Activated B cell treated with CpG ODN at 0.5 μM for 24 hours (primary cell): Measurements from ENCODE around the gene MYO1A. TPM values are rescaled to one million over a fixed set of nuclear protein-coding genes. Genes with fewer than 3 reads are reported as not detected.

Experiments used
- ATAC-seq: fragments of 200-7000 bp; cut with Tn5 transposase; one replicate; pipeline ENCODE4 v1.10.0; 2021; ENCODE audit warnings: low read depth, mild to moderate bottlenecking, moderate library complexity
- CTCF ChIA-PET: fragments of 350-600 bp; sonication (Branson Sonifier 250); formaldehyde crosslinking; loops from one replicate; lab custom pipeline; 2021; ENCODE audit warnings: antibody characterized with exemption; lab: Charles Lee
- POLR2A ChIA-PET: fragments of 350-600 bp; sonication (Branson Sonifier 250); formaldehyde crosslinking; loops from one replicate; lab custom pipeline; 2021; ENCODE audit warnings: antibody characterized with exemption; lab: Charles Lee
- DNase-seq: peaks from one replicate; pipeline ENCODE4 v3.0.0; 2022
- H3K27ac Mint-ChIP-seq: one replicate; pipeline ENCODE4 v1.8.0; 2020; ENCODE audit warnings: mixed read lengths
- H3K27me3 Mint-ChIP-seq: one replicate; pipeline ENCODE4 v1.8.0; 2021; ENCODE audit warnings: mixed read lengths
- H3K36me3 Mint-ChIP-seq: one replicate; pipeline ENCODE4 v1.8.0; 2021; ENCODE audit warnings: low read depth, mixed read lengths
- H3K4me1 Mint-ChIP-seq: one replicate; pipeline ENCODE4 v1.8.0; 2021; ENCODE audit warnings: mixed read lengths
- H3K4me3 Mint-ChIP-seq: one replicate; pipeline ENCODE4 v1.8.0; 2020; ENCODE audit warnings: mild to moderate bottlenecking, mixed read lengths
- H3K9me3 Mint-ChIP-seq: one replicate; pipeline ENCODE4 v1.8.0; 2020; ENCODE audit warnings: mixed read lengths
- intact Hi-C: fragments of 100-400 bp; cut with micrococcal nuclease; formaldehyde crosslinking; loops from one replicate; pipeline ENCODE4 v1.15.1; 2024
- total RNA-seq: library from RNA; stranded (reverse); gene quantifications from 2 replicates; pipeline ENCODE4 v1.2.3, GENCODE V29; 2022
- TF ChIP-seq, protein P1 (sequence below): fragments of 200-600 bp; IDR thresholded peaks from one replicate; pipeline ENCODE4 v1.8.0; 2022; ENCODE audit warnings: antibody characterized with exemption, mild to moderate bottlenecking

The MYO1A gene
- 0.39 and 0.71 TPM in 2 replicates for total RNA-seq

DNA sequence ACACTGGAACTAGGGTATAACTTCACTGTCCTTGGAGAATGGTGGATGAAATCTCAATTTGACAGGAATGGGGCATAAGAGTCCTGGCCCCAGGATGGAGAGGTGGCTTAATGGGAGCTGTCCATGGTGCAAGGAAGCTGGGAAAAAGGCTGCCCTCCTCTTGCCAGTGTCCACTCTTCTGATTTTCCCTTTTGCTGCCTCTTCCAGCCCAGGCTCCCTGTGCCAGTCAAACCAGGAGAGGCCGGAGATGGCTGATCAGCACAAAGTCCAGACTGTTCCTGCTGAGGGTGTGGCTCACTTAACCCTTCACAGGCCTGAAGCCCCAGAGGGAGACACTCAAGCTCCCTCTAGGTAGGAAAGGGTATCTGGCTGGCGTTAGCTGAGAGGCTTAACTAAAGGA lies at the start of gene MYO1A:
Gene MYO1A (minus strand): TSS at position 240 of the 400 bp plus-strand sequence. CDS start 1,806 bp downstream, outside the sequence.
- ATAC-seq: no peak
- H3K27ac Mint-ChIP-seq: no peak within 1 kb of the TSS
- CTCF ChIA-PET: interaction anchor here (2.0 kb wide), 1 partner anchor 11 kb away, joined by 7 read pairs; no protein-coding TSS in a partner anchor
- no peaks in the 10 kb centered on the region for H3K36me3 Mint-ChIP-seq
- intact Hi-C loops: no loop called here
- no peaks in the 10 kb centered on the region for H3K27me3 Mint-ChIP-seq
- POLR2A ChIA-PET: interaction anchor here (1.0 kb wide), 1 partner anchor 11 kb away, joined by 11 read pairs; no protein-coding TSS in a partner anchor
- DNase-seq: no peak
- H3K9me3 Mint-ChIP-seq: no peaks in the 10 kb centered on the region
- TF ChIP-seq, protein P1, sequence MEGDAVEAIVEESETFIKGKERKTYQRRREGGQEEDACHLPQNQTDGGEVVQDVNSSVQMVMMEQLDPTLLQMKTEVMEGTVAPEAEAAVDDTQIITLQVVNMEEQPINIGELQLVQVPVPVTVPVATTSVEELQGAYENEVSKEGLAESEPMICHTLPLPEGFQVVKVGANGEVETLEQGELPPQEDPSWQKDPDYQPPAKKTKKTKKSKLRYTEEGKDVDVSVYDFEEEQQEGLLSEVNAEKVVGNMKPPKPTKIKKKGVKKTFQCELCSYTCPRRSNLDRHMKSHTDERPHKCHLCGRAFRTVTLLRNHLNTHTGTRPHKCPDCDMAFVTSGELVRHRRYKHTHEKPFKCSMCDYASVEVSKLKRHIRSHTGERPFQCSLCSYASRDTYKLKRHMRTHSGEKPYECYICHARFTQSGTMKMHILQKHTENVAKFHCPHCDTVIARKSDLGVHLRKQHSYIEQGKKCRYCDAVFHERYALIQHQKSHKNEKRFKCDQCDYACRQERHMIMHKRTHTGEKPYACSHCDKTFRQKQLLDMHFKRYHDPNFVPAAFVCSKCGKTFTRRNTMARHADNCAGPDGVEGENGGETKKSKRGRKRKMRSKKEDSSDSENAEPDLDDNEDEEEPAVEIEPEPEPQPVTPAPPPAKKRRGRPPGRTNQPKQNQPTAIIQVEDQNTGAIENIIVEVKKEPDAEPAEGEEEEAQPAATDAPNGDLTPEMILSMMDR: no peak
- no peak within 1 kb of the TSS for H3K4me3 Mint-ChIP-seq
- H3K4me1 Mint-ChIP-seq: peaks cover 22% of the 10 kb centered on the region

DNA sequence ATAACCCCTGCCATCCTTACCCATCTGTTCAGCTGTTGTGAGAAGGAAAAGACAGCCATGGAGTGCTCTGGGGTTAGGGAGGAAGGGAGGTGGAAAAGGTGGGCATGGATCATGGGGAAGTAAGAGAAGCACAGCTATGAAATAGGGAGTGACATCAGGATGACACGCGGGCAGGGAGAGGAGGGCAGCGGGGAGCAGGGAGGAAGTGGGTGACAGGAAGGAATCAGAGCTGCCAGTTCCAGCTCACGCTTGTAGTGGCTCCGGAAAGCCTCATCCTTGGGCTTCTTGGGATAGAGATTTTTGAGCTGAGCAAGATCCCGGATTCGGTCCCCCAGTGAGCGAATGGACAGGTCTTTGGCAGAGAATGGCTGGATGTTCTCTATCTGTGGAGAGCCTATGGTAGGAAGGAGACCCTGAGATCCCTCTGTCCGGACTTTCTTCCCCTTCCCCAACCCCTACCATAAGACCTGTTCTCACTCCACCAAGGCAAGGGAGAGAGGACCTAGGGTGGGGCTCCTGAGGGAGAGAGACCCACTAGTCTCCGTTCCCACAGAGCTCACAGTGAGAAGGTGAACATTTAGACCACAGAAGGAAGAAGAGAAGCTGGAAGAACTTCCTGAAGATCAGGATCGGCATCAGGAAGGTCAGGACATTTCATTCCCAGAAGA lies 49.3 kb upstream of the MYO1A start:
- ATAC-seq: no peak
- TF ChIP-seq, protein P1: no peak
- DNase-seq: no peak
- H3K36me3 Mint-ChIP-seq: peaks cover 90% of the 10 kb centered on the region
- no peaks in the 10 kb centered on the region for H3K9me3 Mint-ChIP-seq
- H3K4me1 Mint-ChIP-seq: peaks cover 41% of the 10 kb centered on the region
- peak overlapping the region; percentile 47 for H3K27ac Mint-ChIP-seq
- H3K27me3 Mint-ChIP-seq: no peaks in the 10 kb centered on the region
- POLR2A ChIA-PET: interaction anchor here (16.5 to 17.0 kb wide), 3 partner anchors 5 to 25 kb away, joined by 337 to 692 read pairs (median 692); partner anchors contain the start of genes NAB2, NEMP1 and STAT6
- no peak overlapping the region for H3K4me3 Mint-ChIP-seq
- CTCF ChIA-PET: interaction anchor here (1.2 to 3.0 kb wide), 3 partner anchors 12 to 30 kb away, joined by 3 to 18 read pairs (median 10); partner anchors contain the start of gene STAT6
- intact Hi-C loops: no loop called here

DNA sequence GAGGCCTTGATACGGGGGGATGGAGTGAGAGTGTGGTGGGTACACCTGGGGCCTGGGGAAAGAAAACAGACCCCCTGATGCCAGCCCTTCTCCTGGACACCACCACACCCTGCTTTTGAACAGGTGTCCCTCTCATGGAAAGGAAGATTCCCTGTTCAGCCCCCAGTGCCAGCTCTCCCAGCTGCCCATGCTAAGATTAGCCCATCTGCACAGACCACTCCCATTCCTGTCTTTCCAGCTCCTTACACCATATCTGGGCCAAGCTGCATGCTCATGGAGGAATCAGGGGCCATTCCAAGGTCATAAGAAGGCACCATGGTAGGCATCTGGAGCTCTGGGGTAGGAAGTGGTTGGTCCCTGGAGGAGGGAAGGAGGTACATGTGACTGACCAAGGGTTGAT lies 48.6 kb upstream of the MYO1A start:
- ATAC-seq (no peak), DNase-seq (no peak)
- peaks cover 88% of the 10 kb centered on the region for H3K36me3 Mint-ChIP-seq
- H3K4me3 Mint-ChIP-seq: no peak overlapping the region
- peaks cover 47% of the 10 kb centered on the region for H3K4me1 Mint-ChIP-seq
- TF ChIP-seq, protein P1: no peak
- CTCF ChIA-PET: interaction anchor here (1.1 to 3.0 kb wide), 3 partner anchors 13 to 36 kb away, joined by 3 to 18 read pairs (median 10); partner anchors contain the start of gene STAT6
- POLR2A ChIA-PET: interaction anchor here (16.5 to 17.0 kb wide), 3 partner anchors 4 to 24 kb away, joined by 337 to 692 read pairs (median 692); partner anchors contain the start of genes NAB2, NEMP1 and STAT6
- intact Hi-C loops: no loop called here
- H3K27ac Mint-ChIP-seq: no peak overlapping the region
- no peaks in the 10 kb centered on the region for H3K27me3 Mint-ChIP-seq
- no peaks in the 10 kb centered on the region for H3K9me3 Mint-ChIP-seq

DNA sequence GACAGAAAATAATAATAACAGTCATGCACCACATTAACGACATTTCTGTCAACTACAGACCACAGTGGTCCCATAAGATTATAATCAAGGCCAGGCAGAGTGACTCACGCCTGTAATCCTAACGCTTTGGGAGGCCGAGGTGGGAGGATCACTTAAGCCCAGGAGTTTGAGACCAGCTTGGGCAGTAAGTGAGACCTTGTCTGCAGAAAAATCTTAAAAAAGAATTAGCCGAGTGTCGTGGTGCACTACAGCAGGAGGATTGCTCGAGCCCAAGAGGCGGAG lies 47.6 kb upstream of the MYO1A start:
- no peaks in the 10 kb centered on the region for H3K27me3 Mint-ChIP-seq
- intact Hi-C loops: no loop called here
- no peaks in the 10 kb centered on the region for H3K9me3 Mint-ChIP-seq
- ATAC-seq (no peak), DNase-seq (no peak)
- ChIA-PET CTCF (interaction anchor here (1.0 to 3.0 kb wide), 4 partner anchors 10 to 35 kb away, joined by 3 to 18 read pairs (median 6); partner anchors contain the start of gene STAT6), POLR2A (interaction anchor here (0.6 to 17.0 kb wide), 4 partner anchors 3 to 190 kb away, joined by 3 to 692 read pairs (median 514); partner anchors contain the start of genes NAB2, NEMP1 and STAT6)
- peaks cover 57% of the 10 kb centered on the region for H3K4me1 Mint-ChIP-seq
- TF ChIP-seq, protein P1: no peak
- peak overlapping the region; percentile 7 for H3K27ac Mint-ChIP-seq
- no peak overlapping the region for H3K4me3 Mint-ChIP-seq
- H3K36me3 Mint-ChIP-seq: peaks cover 86% of the 10 kb centered on the region
